GM19099 (cell line): Measurements from ENCODE around the gene RHCG.

Source experiments
- POLR2A ChIP-seq: IDR thresholded peaks from 3 replicates; pipeline ENCODE4 v1.6.1; 2011; ENCODE audit warnings: low read depth; ENCODE audit not compliant: insufficient read length; ENCODE audit errors: extremely low read depth

The RHCG gene

DNA sequence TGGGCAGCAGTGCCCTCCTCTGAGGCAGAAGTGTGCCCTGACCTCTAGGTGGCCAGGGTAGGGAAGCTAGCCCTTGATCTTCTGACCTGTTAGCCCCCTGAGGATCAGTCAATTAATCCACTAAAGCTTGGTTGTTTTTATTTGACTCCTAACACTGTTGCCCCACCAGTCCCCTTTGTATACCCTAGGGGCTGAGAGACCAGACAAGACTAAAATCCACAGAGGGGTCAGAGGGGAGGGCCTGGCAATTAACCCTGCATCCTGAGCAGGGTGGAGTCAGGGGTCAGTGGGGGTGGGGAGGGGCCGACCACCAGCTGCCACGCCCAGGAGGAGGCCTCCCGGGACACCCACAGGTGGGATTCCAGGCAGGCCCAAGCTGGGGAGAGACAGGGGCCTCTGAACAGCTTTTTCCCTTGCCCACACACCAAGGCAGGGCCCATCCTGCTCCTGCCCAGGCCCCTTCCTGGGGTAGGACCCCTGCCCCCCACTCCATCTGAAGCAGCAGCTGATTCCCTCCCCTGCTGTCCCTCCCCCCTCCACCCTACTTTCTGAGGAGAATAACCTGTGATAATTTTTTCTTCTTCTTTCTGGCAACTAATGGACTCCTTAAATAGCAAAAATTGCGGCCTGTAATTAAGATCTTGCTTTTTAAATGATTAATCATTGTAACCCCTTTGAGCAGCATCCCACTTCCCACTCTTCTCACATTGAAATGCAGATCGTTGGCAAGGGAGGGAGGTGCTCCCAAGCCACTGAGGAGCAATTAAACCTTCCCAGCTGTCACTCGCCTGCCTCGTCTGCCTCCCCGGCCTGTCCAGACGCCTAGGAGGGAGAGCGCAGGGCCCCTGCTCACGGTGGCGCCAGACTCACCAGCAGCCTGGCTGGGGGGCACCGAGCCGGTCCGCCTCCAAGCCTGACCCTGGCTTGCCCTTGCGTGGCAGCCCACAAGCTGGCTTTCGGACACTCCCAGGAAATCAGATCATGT lies 51.9 kb downstream of the RHCG start:
- no peak for TF ChIP-seq POLR2A

DNA sequence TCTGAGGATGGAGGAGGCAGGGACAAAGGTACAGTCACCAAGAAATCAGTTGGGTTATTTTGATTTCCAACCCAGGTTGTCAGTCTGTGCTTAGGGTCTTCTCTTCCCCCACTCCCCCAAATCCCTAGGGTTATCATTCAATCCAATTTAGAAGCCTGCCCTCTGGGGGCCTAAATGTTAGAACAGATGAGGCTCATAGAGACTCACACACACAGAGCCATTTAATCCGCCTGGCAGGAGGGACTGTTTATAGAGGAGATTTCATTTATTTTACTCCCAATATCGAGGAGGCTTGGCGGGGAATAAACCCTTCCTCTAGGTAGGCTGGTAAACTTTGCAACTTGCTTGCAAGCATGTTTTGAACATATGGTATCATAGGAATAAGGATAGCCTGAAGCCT lies 52.8 kb downstream of the RHCG start:
- TF ChIP-seq POLR2A = no peak

GRCh38 chr15:89442671-89443307 lies 53.6 kb downstream of the RHCG start:
- TF ChIP-seq POLR2A = no peak

GRCh38 chr15:89442155-89442554 lies 54.2 kb downstream of the RHCG start:
- no peak for TF ChIP-seq POLR2A

- TF ChIP-seq POLR2A = no peak
These were observed 55.0 kb downstream of the RHCG start for GRCh38 chr15:89441295-89441812.

- TF ChIP-seq POLR2A = no peak
These were observed 56.6 kb downstream of the RHCG start for GRCh38 chr15:89439764-89440163.

DNA sequence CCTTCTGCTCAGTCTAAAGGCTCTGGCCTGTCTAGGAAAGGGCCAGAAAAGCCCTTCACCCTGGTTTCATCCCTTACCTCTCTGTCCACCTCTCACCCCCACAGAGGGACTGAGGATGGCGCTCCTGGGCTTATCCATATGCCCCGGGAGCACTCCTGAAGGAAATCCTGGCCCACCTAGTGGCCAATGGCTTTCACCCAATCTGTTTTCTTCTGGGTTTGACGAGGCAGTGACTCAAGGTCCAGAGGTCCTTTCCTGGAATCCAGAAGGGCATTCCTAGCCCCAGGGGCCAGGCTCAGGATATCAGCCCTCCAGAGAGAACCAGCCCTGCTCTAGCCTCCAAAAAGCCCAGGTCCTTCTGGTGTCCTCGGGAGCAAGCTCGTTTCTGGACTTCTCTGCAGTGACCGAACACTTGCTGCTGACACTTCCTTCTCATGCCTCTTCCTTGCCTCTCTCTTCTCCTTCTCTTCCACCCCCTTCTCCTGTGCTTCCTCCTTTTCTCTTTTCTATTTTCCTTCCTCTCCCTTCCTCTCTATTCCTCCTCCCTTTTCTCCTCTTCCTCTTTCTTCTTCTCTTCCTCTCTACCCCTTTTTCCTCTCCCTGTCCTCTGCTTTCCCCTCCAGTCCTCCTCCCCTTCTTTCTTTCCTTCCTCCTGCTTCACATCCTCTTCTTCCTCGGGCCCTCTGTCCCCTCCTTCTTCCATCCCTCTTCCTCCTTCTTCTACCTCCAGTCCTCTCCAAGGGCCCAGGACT lies 59.6 kb downstream of the RHCG start:
- TF ChIP-seq POLR2A = no peak

GRCh38 chr15:89435362-89435761 lies 61.0 kb downstream of the RHCG start:
- TF ChIP-seq POLR2A = no peak

DNA sequence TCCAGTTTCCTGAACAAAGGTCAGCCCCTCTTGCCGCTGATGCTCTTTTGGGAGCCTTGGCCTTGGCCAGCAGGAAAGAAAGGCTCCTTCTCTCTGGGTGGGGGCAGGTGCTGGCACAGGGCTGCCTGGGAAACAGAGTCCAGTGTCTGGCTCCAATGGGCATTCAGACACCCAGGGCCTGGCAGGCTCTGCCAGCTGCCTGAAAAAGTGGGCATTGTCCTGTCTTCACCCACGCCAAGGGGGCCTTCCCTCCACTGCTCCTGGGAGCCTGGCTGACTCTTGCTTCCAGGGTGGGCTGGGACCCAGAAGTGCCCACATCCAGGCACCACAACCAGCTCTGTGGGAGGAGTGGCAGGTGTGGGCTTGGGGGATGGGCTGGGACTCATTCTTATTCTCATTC lies 62.7 kb downstream of the RHCG start:
- TF ChIP-seq POLR2A = no peak

- TF ChIP-seq POLR2A = no peak
These were observed 65.6 kb downstream of the RHCG start for GRCh38 chr15:89430530-89431341.

GRCh38 chr15:89429986-89430385 lies 66.4 kb downstream of the RHCG start:
- no peak for TF ChIP-seq POLR2A

- no peak for TF ChIP-seq POLR2A
These were observed 67.4 kb downstream of the RHCG start for GRCh38 chr15:89429023-89429422.

- no peak for TF ChIP-seq POLR2A
These were observed 68.1 kb downstream of the RHCG start for GRCh38 chr15:89428246-89428645.

GRCh38 chr15:89426500-89426899 lies 69.9 kb downstream of the RHCG start:
- no peak for TF ChIP-seq POLR2A
